GM12878 (cell line): Measurements from ENCODE around the gene DBNL. TPM values are rescaled to one million over a fixed set of nuclear protein-coding genes. Genes with fewer than 3 reads are reported as not detected.

Source experiments
- BACH1 ChIP-seq: fragments of 450-650 bp; IDR thresholded peaks from 2 replicates; pipeline ENCODE4 v1.6.1; 2017; ENCODE audit warnings: mild to moderate bottlenecking, borderline replicate concordance
- HCFC1 ChIP-seq: fragments of 150-350 bp; IDR thresholded peaks from 2 replicates; pipeline ENCODE4 v1.6.1; 2014; ENCODE audit warnings: low read length
- HDAC2 ChIP-seq: fragments of 200-600 bp; sonication (generic); IDR thresholded peaks from 2 replicates; pipeline ENCODE4 v1.6.1; 2017
- NR2C2 ChIP-seq: IDR thresholded peaks from 2 replicates; pipeline ENCODE4 v1.6.1; 2011; ENCODE audit warnings: borderline replicate concordance, low read depth; ENCODE audit not compliant: control insufficient read depth, insufficient read length
- NRF1 ChIP-seq: conservative IDR thresholded peaks from 2 replicates; pipeline ENCODE4 v1.6.1; 2011; ENCODE audit warnings: mild to moderate bottlenecking, low read depth, low read length, improper control_type of control experiment
- PML ChIP-seq: IDR thresholded peaks from 2 replicates; pipeline ENCODE4 v1.6.1; 2012; ENCODE audit warnings: low read length, inconsistent platforms
- RAD51 ChIP-seq: fragments of 450-650 bp; IDR thresholded peaks from 2 replicates; pipeline ENCODE4 v1.6.1; 2016; ENCODE audit warnings: moderate library complexity, mild to moderate bottlenecking, inconsistent platforms
- RFX5 ChIP-seq: IDR thresholded peaks from 2 replicates; pipeline ENCODE4 v1.6.1; 2011; ENCODE audit warnings: low read depth, low read length, improper control_type of control experiment
- SIN3A ChIP-seq: IDR thresholded peaks from 2 replicates; pipeline ENCODE4 v1.6.1; 2012; ENCODE audit warnings: low read depth, low read length, improper control_type of control experiment
- SP1 ChIP-seq: IDR thresholded peaks from one replicate; pipeline ENCODE4 v1.6.1; 2011; ENCODE audit warnings: low read depth, low read length
- TAF1 ChIP-seq: IDR thresholded peaks from 2 replicates; pipeline ENCODE4 v1.6.1; 2011; ENCODE audit warnings: mild to moderate bottlenecking, low read depth, low read length, borderline replicate concordance
- YY1 ChIP-seq: IDR thresholded peaks from 2 replicates; pipeline ENCODE4 v1.6.1; 2011; ENCODE audit warnings: low read depth, mild to moderate bottlenecking, low read length
- ZBTB40 ChIP-seq: fragments of 450-650 bp; IDR thresholded peaks from 2 replicates; pipeline ENCODE4 v1.6.1; 2016; ENCODE audit warnings: mild to moderate bottlenecking, moderate library complexity, borderline replicate concordance
- ZNF384 ChIP-seq: IDR thresholded peaks from 2 replicates; pipeline ENCODE4 v1.6.1; 2012; ENCODE audit warnings: low read depth, mild to moderate bottlenecking, low read length, improper control_type of control experiment, borderline replicate concordance
- polyA plus RNA-seq, 11 experiments: library from polyadenylated mRNA; depleted of rRNA in 4 of 11; unstranded in 6 of 11; stranded (reverse) in 5 of 11; fragments of >200 nt; fragmentation: Nextera tagmentation in 4 of 11; fragmentation: Illumina TruSeq in 1 of 11; extraction: Ambion mirVana in 4 of 11; extraction: Trizol in 1 of 11; gene quantifications; 1 replicate in 1 of 11; 2 replicates in 10 of 11; pipeline versions ENCODE4 v1.2.1 to v1.2.3, GENCODE V29; 2011 to 2016; ENCODE audit warnings: inconsistent platforms in 2 of 11, missing spikeins in 2 of 11, low read depth in 1 of 11
- total RNA-seq, 4 experiments: library from RNA; depleted of rRNA in 3 of 4; stranded (reverse); fragments of >200 nt in 3 of 4; fragmentation: Illumina TruSeq in 1 of 4; extraction: Trizol in 1 of 4; gene quantifications; 2 replicates each; pipeline versions ENCODE4 v1.2.1 to v1.2.3, GENCODE V29; 2013 to 2021
- TF ChIP-seq, protein P1 (sequence below), 3 experiments: IDR thresholded peaks in 2 of 3; conservative IDR thresholded peaks in 1 of 3; 2 replicates each; pipeline ENCODE4 v1.5.1; 2011; ENCODE audit warnings: low read depth in 3 of 3, low read length in 3 of 3, mild to moderate bottlenecking in 3 of 3, control low read depth in 2 of 3, moderate library complexity in 2 of 3, inconsistent platforms in 1 of 3, mixed read lengths in 1 of 3; ENCODE audit not compliant: control insufficient read depth in 2 of 3, insufficient read depth in 1 of 3; ENCODE audit errors: extremely low read depth in 1 of 3

Gene DBNL
- total and polyA plus RNA-seq, 10 of the 15 experiments (the other 5 are each of a cell fraction or from before 2014, with no cell fraction given), result 4.1 to 179 (median 84.3) TPM

DNA sequence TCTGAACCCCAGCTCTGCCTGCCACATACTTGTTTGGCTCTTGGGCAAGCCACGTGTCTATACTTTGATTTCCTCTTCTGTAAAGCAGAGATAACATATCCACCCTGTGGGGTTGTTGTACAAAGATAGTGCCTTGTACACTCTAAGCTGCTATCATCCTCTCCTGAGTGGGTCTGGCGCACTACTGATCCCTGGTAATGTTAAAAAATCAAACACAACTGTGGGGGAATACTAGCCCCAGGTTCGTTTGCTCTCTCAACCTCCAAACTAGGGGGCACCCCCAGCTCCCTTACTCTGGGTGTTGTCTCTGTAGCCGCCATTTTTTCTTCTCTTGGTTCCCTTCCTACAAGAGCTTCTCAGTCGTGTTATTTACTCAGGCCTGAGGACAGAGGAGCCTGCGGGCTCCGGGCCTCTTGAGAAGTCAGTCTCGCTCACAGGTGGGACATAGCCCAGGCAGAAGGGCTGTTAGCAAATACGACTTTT, 36.8 kb downstream of the DBNL start (continued):
- no peak for TF ChIP-seq ZBTB40
- no peak for TF ChIP-seq RFX5
- no peak for TF ChIP-seq NRF1
- peak; percentile 50; the same call in 1 of the 2 replicates for TF ChIP-seq RAD51
- no peak for TF ChIP-seq BACH1
- TF ChIP-seq, protein P1, sequence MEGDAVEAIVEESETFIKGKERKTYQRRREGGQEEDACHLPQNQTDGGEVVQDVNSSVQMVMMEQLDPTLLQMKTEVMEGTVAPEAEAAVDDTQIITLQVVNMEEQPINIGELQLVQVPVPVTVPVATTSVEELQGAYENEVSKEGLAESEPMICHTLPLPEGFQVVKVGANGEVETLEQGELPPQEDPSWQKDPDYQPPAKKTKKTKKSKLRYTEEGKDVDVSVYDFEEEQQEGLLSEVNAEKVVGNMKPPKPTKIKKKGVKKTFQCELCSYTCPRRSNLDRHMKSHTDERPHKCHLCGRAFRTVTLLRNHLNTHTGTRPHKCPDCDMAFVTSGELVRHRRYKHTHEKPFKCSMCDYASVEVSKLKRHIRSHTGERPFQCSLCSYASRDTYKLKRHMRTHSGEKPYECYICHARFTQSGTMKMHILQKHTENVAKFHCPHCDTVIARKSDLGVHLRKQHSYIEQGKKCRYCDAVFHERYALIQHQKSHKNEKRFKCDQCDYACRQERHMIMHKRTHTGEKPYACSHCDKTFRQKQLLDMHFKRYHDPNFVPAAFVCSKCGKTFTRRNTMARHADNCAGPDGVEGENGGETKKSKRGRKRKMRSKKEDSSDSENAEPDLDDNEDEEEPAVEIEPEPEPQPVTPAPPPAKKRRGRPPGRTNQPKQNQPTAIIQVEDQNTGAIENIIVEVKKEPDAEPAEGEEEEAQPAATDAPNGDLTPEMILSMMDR (IDR thresholded peaks at IDR 0.05 in 2 of 3, conservative IDR thresholded peaks at IDR 0.05 in 1 of 3; ENCODE audit: control insufficient read depth in 2 of 3, extremely low read depth in 1 of 3, insufficient read depth in 1 of 3, low read depth in 3 of 3, low read length in 3 of 3), result 0 out of 6 replicates have a peak, but pooled peaks of 1 of the 3 experiments have one; percentile 8
- TF ChIP-seq SP1, result no peak
- 0 out of 2 replicates have a peak, but pooled peaks have one; percentile 22 for TF ChIP-seq PML
- TF ChIP-seq HCFC1, result no peak
- no peak for TF ChIP-seq HDAC2
- TF ChIP-seq TAF1, result peak; percentile 50; the same call in 1 of the 2 replicates
- TF ChIP-seq ZNF384, result peak; percentile 21; the same call in 1 of the 2 replicates
- TF ChIP-seq SIN3A, result no peak
- no peak for TF ChIP-seq NR2C2
- peak; percentile 96 for TF ChIP-seq YY1
